ENCODE data around the gene HSPA12A. TPM values are rescaled to one million over a fixed set of nuclear protein-coding genes. Genes with fewer than 3 reads are reported as not detected.

The HSPA12A gene
- total RNA-seq, 2 donors from 2014 or later: 13.9 to 15.4 TPM

DNA sequence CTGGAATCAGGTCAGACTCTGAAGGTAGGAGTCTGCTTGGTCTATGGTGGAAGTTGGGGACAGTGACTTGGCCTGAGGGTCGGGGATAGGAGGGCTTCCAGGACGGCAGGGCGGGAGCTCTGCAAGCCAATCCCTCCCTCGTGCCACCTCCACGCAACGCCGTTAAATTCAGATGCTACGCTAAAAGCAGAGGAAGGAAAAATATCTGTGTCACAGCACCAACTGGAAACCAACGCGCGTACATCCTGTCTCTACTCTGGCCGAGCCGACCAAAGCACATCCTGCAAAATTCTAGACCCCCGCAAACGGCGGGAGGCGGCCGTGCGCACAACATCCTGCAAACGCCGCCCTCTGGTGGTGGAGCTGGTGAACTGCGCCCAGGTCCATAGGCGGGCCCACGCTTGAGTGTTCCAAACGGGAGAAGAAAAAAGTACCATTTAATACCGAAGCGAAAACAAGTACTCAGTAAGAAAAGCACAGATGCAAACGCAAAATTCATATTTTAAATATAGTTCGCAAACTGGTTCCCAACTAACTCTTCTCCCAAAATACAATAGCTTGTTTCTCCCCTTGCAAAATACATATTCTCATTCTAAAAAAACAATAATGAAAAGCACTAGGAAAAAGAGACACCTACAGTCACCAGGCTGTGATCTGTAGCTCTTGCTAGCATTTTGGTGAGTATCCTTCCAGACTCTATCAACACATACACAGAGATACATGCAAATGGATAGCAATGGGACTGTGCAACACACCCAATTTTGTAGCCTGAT, 45.7 kb upstream of the HSPA12A start:
- Mint-ChIP-seq H3K4me3 (peak overlapping the region; percentile 48), H3K27ac (no peak overlapping the region)
- H3K4me3 ChIP-seq (ENCODE audit: low read length): peak overlapping the region; percentile 50

DNA sequence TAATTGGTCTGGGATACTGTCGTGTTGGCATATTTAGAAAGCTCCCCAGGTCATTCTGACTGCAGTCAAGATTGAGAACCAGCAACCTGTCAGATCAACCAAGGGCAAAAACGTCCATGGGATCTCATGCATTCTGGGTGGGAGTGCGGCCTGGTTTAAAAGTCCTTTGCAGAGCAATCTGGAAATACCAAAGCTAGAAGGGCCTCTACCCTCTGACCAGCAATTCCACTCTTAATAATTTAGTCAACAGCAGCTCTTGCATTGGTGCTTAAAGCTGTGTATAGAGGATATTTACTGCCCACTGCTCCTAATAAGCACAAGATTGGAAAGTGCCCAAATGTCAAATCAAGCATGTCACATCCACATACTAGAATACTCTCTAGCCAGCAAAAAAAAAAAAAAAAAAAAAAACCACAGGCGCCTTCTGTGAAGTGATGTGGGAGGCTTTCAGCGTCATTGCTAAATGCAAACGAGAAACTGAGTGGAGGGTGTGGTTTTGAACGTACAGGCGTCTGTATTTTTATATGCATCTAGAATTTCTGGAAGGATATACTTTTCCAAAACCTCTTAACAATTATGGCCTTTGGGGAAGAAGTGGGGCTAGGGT, 44.8 kb upstream of the HSPA12A start:
- Mint-ChIP-seq H3K4me3 (no peak overlapping the region), H3K36me3 (ENCODE audit: low read depth) (no peaks in the 10 kb centered on the region), H3K27me3 (ENCODE audit: insufficient read depth) (peaks cover 13% of the 10 kb centered on the region), H3K9me3 (peaks cover 2% of the 10 kb centered on the region), H3K4me1 (no peaks in the 10 kb centered on the region), H3K27ac (no peak overlapping the region)
- H3K27ac ChIP-seq (ENCODE audit: low read depth, low read length): no peak overlapping the region
- TF ChIP-seq, protein P1, sequence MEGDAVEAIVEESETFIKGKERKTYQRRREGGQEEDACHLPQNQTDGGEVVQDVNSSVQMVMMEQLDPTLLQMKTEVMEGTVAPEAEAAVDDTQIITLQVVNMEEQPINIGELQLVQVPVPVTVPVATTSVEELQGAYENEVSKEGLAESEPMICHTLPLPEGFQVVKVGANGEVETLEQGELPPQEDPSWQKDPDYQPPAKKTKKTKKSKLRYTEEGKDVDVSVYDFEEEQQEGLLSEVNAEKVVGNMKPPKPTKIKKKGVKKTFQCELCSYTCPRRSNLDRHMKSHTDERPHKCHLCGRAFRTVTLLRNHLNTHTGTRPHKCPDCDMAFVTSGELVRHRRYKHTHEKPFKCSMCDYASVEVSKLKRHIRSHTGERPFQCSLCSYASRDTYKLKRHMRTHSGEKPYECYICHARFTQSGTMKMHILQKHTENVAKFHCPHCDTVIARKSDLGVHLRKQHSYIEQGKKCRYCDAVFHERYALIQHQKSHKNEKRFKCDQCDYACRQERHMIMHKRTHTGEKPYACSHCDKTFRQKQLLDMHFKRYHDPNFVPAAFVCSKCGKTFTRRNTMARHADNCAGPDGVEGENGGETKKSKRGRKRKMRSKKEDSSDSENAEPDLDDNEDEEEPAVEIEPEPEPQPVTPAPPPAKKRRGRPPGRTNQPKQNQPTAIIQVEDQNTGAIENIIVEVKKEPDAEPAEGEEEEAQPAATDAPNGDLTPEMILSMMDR (conservative IDR thresholded peaks at IDR 0.05): no peak
- H3K27me3 ChIP-seq (ENCODE audit: control insufficient read depth, insufficient read depth, low read length, poor library complexity, severe bottlenecking): no peaks in the 10 kb centered on the region
- no peaks in the 10 kb centered on the region for H3K36me3 ChIP-seq (ENCODE audit: control insufficient read depth, insufficient read depth, low read length)
- no peaks in the 10 kb centered on the region for H3K4me1 ChIP-seq (ENCODE audit: control insufficient read depth, insufficient read depth, low read length)
- 76 to 91% methylated on average over 4 to 8 of the region's 8 CpGs for WGBS, 2 experiments (ENCODE audit: insufficient coverage in 1 of 2, insufficient read length in 1 of 2)
- no peaks in the 10 kb centered on the region for H3K9me3 ChIP-seq (ENCODE audit: control insufficient read depth, low read length)
- DNase-seq: no peak
- no peak overlapping the region for H3K9ac ChIP-seq (ENCODE audit: extremely low read depth, low read length, poor library complexity, severe bottlenecking)
- H3K4me3 ChIP-seq (ENCODE audit: low read length): no peak overlapping the region

More for the DNA sequence above, 45.7 kb upstream of the HSPA12A start:
- H3K27ac ChIP-seq (ENCODE audit: low read depth, low read length): no peak overlapping the region
- no peaks in the 10 kb centered on the region for H3K36me3 ChIP-seq (ENCODE audit: control insufficient read depth, insufficient read depth, low read length)
- no peaks in the 10 kb centered on the region for H3K9me3 ChIP-seq (ENCODE audit: control insufficient read depth, low read length)
- DNase-seq: peak; percentile 97
- H3K9me3 Mint-ChIP-seq: peaks cover 4% of the 10 kb centered on the region
- no peaks in the 10 kb centered on the region for H3K36me3 Mint-ChIP-seq (ENCODE audit: low read depth)
- H3K4me1 Mint-ChIP-seq: no peaks in the 10 kb centered on the region
- TF ChIP-seq, protein P1 (conservative IDR thresholded peaks at IDR 0.05): peak; percentile 100
- peaks cover 9% of the 10 kb centered on the region for H3K27me3 Mint-ChIP-seq (ENCODE audit: insufficient read depth)
- no peaks in the 10 kb centered on the region for H3K4me1 ChIP-seq (ENCODE audit: control insufficient read depth, insufficient read depth, low read length)
- no peak overlapping the region for H3K9ac ChIP-seq (ENCODE audit: extremely low read depth, low read length, poor library complexity, severe bottlenecking)
- 3 to 14% methylated on average over 10 to 29 of the region's 29 CpGs for WGBS, 2 experiments (ENCODE audit: insufficient coverage in 1 of 2, insufficient read length in 1 of 2)
- no peaks in the 10 kb centered on the region for H3K27me3 ChIP-seq (ENCODE audit: control insufficient read depth, insufficient read depth, low read length, poor library complexity, severe bottlenecking)

DNA sequence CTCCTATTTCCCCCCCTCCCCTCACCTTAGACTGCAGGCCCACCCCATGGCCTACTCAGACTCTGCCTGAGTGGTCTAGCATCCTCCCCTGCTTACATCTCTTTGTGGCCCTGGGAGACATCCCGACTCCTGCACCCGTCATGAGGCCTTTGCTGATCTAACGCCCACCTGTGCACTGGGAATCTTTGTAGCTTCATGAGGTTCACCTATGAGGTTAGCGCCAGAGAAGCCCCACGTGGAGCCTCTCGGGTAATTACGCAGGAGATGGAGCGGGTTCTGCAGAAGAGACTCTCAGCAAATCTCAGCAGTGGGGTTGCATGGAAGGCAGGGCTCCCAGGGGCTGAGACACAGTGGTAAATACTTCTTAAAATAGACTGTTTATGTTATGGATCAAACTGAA, 43.5 kb upstream of the HSPA12A start:
- H3K27me3 Mint-ChIP-seq (ENCODE audit: insufficient read depth): peaks cover 13% of the 10 kb centered on the region
- DNase-seq: no peak
- TF ChIP-seq, protein P1 (conservative IDR thresholded peaks at IDR 0.05): no peak
- Histone ChIP-seq H3K9ac (ENCODE audit: extremely low read depth, low read length, poor library complexity, severe bottlenecking) (no peak overlapping the region), H3K4me3 (ENCODE audit: low read length) (no peak overlapping the region), H3K4me1 (ENCODE audit: control insufficient read depth, insufficient read depth, low read length) (no peaks in the 10 kb centered on the region), H3K36me3 (ENCODE audit: control insufficient read depth, insufficient read depth, low read length) (no peaks in the 10 kb centered on the region), H3K27me3 (ENCODE audit: control insufficient read depth, insufficient read depth, low read length, poor library complexity, severe bottlenecking) (no peaks in the 10 kb centered on the region), H3K27ac (ENCODE audit: low read depth, low read length) (no peak overlapping the region), H3K9me3 (ENCODE audit: control insufficient read depth, low read length) (no peaks in the 10 kb centered on the region)
- no peak overlapping the region for H3K4me3 Mint-ChIP-seq
- H3K36me3 Mint-ChIP-seq (ENCODE audit: low read depth): no peaks in the 10 kb centered on the region
- peaks cover 2% of the 10 kb centered on the region for H3K9me3 Mint-ChIP-seq
- no peaks in the 10 kb centered on the region for H3K4me1 Mint-ChIP-seq
- 91 to 92% methylated on average over 8 of the region's 8 CpGs for WGBS, 2 experiments (ENCODE audit: insufficient coverage in 1 of 2, insufficient read length in 1 of 2)
- no peak overlapping the region for H3K27ac Mint-ChIP-seq

Measured in endodermal cell (in vitro differentiated cells).